ENCODE data around the gene BBS2. TPM values are rescaled to one million over a fixed set of nuclear protein-coding genes. Genes with fewer than 3 reads are reported as not detected.

Gene BBS2
- total and polyA plus RNA-seq, 2 experiments from 2014 or later: 13.7 to 25.2 TPM

DNA sequence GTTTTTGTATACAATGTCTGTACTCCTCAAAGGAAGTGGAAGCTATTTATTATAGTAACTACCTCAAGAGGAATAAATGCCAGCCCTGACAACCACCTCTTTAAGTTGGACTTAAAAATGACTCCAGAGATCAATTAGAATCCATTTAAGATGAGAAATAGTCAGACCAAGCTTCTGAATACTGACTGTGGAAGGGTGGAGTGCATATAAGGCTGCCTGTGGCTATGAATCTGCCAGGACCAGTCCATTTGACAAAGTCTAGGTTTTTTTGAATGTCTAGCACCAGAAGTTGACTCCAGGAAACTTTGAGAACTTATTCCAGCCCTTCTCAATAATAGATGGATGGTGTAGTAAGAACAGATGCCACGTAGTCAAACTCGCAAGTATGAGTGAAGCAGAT is 53.5 kb downstream of the BBS2 start:
- TF ChIP-seq STAT1 (IDR thresholded peaks at IDR 0.05; ENCODE audit: unreplicated experiment) (no peak), CREB1 (CRISPR knock-in tag; IDR thresholded peaks at IDR 0.05; ENCODE audit: low read depth) (no peak), JUNB (IDR thresholded peaks at IDR 0.05; ENCODE audit: unreplicated experiment) (no peak), CTCF (conservative IDR thresholded peaks at IDR 0.05; ENCODE audit: low read depth in 2 of 2) (no peak), ZNF114 (CRISPR knock-in tag; IDR thresholded peaks at IDR 0.05) (no peak), NANOG (IDR thresholded peaks at IDR 0.05; ENCODE audit: borderline replicate concordance) (no peak), ZNF331 (CRISPR knock-in tag; IDR thresholded peaks at IDR 0.05; ENCODE audit: low read depth) (no peak), EZH2phosphoT487 (IDR thresholded peaks at IDR 0.05; ENCODE audit: unreplicated experiment) (no peak), EZH2 (IDR thresholded peaks at IDR 0.05; ENCODE audit: low read depth, unreplicated experiment) (no peak), POLR2AphosphoS5 (IDR thresholded peaks at IDR 0.05; ENCODE audit: low read depth) (no peak), ZNF462 (CRISPR knock-in tag; IDR thresholded peaks at IDR 0.05) (no peak)
- TF ChIP-seq, protein P1, sequence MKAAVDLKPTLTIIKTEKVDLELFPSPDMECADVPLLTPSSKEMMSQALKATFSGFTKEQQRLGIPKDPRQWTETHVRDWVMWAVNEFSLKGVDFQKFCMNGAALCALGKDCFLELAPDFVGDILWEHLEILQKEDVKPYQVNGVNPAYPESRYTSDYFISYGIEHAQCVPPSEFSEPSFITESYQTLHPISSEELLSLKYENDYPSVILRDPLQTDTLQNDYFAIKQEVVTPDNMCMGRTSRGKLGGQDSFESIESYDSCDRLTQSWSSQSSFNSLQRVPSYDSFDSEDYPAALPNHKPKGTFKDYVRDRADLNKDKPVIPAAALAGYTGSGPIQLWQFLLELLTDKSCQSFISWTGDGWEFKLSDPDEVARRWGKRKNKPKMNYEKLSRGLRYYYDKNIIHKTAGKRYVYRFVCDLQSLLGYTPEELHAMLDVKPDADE (IDR thresholded peaks at IDR 0.05): no peak
- TF ChIP-seq, protein P2, sequence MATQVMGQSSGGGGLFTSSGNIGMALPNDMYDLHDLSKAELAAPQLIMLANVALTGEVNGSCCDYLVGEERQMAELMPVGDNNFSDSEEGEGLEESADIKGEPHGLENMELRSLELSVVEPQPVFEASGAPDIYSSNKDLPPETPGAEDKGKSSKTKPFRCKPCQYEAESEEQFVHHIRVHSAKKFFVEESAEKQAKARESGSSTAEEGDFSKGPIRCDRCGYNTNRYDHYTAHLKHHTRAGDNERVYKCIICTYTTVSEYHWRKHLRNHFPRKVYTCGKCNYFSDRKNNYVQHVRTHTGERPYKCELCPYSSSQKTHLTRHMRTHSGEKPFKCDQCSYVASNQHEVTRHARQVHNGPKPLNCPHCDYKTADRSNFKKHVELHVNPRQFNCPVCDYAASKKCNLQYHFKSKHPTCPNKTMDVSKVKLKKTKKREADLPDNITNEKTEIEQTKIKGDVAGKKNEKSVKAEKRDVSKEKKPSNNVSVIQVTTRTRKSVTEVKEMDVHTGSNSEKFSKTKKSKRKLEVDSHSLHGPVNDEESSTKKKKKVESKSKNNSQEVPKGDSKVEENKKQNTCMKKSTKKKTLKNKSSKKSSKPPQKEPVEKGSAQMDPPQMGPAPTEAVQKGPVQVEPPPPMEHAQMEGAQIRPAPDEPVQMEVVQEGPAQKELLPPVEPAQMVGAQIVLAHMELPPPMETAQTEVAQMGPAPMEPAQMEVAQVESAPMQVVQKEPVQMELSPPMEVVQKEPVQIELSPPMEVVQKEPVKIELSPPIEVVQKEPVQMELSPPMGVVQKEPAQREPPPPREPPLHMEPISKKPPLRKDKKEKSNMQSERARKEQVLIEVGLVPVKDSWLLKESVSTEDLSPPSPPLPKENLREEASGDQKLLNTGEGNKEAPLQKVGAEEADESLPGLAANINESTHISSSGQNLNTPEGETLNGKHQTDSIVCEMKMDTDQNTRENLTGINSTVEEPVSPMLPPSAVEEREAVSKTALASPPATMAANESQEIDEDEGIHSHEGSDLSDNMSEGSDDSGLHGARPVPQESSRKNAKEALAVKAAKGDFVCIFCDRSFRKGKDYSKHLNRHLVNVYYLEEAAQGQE (IDR thresholded peaks at IDR 0.05; ENCODE audit: unreplicated experiment): no peak
- H2AFZ ChIP-seq: no peak overlapping the region
- H3K4me3 ChIP-seq: no peak overlapping the region
- Mint-ChIP-seq H3K9me3 (no peaks in the 10 kb centered on the region), H3K27ac (no peak overlapping the region), H3K36me3 (ENCODE audit: low read depth) (peaks cover 82% of the 10 kb centered on the region), H3K27me3 (ENCODE audit: insufficient read depth, low read depth, poor library complexity) (no peaks in the 10 kb centered on the region), H3K4me1 (no peaks in the 10 kb centered on the region), H3K4me3 (no peak overlapping the region)
- 0 out of 2 replicates have a peak, but pooled peaks cover 4% of the 10 kb centered on the region for H3F3A ChIP-seq (replicated peaks; ENCODE audit: low read depth)
- no peak overlapping the region for H3K27ac ChIP-seq (ENCODE audit: low read depth)
- H4K20me1 ChIP-seq (replicated peaks; ENCODE audit: insufficient read depth): peaks cover 6% of the 10 kb centered on the region; the same call in 1 of the 2 replicates
- ATAC-seq (no peak), DNase-seq (ENCODE audit: low spot score) (no peak)
- no peaks in the 10 kb centered on the region for H3K9me2 ChIP-seq (ENCODE audit: insufficient read depth)
- H3K36me3 ChIP-seq (ENCODE audit: insufficient read depth): peaks cover 85% of the 10 kb centered on the region
- no peak overlapping the region for H3K4me2 ChIP-seq
- no peaks in the 10 kb centered on the region for H3K27me3 ChIP-seq (ENCODE audit: insufficient read depth)
- no peaks in the 10 kb centered on the region for H3K79me2 ChIP-seq (replicated peaks; ENCODE audit: insufficient read depth)
- H3K4me1 ChIP-seq (ENCODE audit: insufficient read depth): no peaks in the 10 kb centered on the region
